Left kidney (tissue), 2 donors: ENCODE measurements around the gene LBX1. TPM values are rescaled to one million over a fixed set of nuclear protein-coding genes. Genes with fewer than 3 reads are reported as not detected.

Source experiments
- DNase-seq: peaks from one replicate; pipeline ENCODE4 v3.0.0-alpha.2; 2013
- polyA plus RNA-seq: library from polyadenylated mRNA; unstranded; fragments of 120-200 nt; gene quantifications from one replicate; pipeline ENCODE4 v1.2.1, GENCODE V29; 2013; ENCODE audit not compliant: insufficient read length

LBX1 gene
- polyA plus RNA-seq, 1 donor: not detected

DNA sequence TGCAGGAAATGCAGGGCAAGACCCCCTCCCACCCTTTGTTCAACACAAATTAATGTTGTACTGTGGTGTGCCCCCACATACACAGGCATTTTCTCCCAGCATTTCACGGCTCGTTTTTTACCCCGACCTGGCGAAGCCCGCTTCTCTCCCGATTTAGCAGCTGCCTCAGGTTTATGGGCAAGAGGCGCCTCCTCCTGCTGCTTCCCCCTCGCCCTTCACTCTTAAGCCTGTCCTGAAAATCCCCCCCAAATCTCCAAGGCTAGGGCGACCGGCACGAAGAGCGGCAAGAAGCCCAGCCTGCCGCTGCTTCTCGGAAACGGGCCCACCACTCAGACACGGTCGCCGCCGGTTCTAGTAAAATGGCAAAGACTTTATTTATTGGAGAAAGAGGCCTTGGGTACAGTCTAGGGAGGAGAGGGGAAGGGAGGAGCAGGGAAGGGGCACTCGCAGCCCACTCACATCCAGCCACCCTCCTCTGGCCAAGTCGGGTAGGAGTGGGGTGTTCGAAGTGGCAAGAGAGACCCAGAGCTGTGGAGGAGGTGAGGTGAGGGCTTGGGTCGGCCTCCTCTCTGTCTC is 3.3 kb downstream of the LBX1 start:
- no peak for DNase-seq

DNA sequence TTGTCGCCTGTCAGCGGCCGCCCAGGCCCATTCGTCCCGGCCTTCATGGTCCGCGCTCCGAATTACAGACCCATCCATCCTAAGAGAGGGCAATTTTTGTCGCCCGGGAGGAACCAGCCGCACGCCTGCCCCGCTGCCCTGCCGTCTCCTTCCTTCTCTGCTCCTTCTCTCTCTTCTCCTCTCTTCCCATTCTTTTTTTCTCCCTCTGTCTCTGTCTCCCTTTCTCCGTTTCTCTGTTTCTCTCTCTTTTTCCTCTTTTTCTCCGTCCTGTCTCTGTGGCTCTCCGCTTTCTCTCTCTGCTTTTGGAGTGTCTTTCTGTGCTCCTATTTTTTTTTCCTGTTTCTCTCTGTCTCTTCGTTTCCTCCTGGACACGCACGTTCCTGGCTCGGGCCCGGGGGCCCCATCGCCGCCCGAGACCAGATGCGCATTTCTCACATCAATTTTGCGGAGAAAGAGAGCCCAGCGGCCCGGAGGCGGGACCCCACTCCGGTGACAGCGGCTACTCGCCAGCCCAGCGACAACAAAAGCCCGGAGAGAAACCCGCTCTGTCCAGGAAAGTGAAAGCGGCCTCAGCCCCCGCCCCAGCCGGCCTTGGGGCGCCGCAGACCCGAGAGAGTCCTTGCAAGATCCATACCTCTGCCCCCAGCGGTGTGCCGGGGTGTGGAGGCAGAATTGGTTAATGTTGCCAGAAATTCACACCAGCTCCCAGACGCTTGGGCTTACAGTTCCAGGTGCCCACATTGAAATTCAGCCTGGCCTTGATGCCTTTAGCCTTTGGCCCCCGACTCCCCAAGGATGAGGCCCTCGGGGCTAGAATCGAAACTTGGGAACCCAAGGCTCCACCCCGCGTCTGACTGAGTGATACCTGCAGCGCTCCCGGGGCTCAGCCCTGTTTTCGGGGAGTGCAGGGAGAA is 4.1 kb downstream of the LBX1 start:
- DNase-seq: no peak

DNA sequence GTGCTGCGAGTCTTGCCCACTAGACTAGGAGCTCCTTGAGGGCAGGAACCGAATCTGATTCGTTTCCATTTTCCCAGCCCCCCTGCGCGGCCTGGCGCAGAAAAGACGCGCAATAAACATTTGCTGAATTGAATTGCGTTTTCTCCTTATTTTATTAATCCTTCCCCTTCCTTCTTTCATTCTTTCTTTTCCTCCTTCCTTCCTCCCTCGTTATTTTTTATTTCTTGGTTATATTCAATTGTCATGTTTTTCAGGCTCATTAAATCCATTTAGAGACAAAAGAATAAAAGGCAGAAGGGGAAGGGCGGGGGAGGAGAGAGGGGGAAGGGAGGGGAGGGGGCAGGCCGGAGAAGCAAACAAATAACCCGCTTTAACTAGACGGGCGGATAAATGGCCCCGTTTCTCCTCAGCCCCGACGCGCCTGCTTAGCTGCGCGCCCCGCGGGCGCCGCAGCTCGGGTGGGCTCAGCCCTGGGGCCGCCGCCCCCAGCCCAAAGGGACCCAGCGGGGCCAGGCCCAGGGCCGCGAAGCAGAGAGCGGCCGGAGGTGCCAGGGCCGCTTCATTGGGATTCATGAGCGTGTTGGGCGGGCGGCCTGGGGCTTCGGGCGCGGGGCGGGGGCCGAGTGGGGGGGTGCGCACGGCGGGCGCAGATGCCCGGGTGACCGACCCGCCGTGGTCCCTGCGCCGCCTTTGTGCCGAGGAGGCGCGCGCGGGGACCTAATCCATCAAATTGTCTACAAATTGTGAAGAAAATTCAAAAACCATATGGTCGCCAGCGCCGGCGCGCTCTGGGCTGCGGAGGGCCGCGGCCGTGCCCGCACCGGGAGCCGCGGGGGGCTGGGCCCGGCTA is 5.0 kb downstream of the LBX1 start:
- no peak for DNase-seq

DNA sequence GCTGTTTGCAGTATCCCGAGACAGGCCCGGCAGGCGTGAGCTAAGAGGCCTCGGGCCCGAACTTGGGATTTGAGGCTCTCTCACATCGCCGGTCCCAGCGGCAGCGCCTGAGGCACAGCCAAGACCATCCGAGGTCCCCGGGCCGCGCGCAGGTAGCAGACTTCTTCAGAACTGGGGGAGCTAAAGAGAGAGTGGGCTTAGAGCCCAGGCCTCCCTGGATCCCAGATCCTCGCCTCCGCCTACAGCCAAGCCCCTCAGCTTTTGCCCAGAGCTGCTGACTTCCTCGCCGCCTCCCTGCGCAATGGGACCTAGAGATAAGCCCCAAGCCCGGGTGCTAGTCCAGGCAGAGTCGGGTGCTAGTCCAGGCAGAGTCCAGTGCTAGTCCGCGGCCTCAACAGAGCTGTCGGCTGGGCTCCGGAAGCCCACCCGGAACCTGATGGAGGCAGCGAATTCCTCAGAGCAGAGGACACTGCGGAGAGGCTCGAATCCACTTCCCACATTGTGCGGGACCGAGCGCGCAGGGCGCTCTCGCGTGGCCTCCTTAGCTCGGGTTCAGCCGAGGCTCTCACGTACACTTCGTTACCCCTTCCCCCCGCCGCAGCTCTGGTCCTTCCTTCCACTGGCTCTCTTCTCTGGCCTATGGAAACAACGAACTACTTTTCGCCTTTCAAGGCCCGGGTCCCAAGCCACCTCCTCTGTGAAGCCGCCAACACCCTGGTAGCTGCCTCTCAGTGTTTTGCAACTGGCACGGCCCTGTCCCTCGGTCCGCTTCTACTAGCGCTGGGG is 5.8 kb downstream of the LBX1 start:
- no peak for DNase-seq

DNA sequence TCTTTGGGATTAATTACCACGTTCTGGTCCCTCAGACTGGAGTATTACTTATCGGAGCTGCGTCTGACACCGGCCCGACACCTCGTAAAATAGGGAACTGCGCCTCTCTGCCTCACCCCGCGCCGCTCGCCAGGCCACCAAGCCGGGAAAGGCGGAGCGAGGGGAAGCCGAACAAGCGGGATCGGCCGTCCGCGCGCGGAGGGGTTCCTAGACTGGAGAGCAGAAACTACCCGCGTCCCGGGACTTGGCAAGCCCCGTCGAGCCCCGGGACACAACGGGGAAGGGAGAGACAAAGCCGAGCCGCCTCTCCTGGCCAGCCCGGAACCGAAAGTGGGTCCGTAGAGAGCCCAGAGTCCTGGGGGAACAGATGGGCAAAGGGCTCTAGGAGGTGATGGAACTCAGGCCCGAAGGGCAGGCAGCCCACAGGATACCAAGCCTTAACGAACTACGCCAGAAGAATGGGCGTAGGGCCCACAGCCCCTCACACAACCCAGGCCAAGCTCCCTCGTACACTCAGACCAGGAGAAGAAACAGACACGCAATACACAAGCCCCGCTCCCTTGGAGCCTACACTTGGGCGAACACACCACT is 6.5 kb downstream of the LBX1 start:
- DNase-seq: no peak

DNA sequence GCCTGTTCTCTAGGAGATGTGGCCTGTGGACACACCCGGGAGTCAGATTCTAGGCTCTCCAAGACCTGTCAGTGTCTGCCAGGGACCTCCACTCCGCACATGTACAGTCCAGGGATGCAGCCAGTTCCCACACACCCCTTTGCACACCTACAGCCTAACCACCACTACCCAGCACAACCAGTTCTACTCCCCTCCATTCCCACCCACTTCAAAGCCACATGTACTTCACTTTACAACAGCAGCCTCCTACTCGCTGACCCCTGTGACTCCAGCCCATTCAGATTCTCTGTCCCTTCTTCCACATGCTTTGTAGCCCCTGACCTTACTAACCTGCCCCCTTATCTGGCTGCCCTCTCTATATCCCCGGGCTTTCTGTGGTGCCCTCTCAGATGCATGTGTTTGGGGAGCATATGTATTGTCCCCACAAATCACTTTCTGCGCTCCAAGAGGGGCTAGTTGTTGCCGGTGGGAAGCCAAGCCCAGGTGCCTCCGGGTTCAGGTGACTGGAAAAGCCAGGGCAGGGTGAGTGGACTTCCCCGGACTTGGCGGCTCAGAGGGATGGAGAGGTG is 7.2 kb downstream of the LBX1 start:
- DNase-seq: no peak

DNA sequence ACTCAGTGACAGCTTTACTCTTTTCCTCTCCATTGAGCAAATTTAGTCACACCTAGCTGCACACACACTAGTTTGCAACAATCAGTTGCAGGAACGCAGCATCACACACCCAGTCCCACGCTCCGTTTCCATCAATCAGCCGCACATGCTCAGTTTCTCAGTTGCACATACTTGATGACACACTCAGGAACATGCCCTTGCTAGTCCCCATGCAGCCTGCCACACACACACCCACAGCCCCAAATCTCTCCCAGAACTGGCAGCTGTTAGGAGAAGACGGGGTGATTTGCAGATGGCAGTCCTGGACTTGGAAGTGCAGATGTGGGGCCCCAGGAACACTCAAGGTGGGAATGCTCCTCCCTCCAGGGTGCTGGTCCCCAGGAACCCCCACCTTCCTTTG is 7.7 kb downstream of the LBX1 start:
- no peak for DNase-seq

DNA sequence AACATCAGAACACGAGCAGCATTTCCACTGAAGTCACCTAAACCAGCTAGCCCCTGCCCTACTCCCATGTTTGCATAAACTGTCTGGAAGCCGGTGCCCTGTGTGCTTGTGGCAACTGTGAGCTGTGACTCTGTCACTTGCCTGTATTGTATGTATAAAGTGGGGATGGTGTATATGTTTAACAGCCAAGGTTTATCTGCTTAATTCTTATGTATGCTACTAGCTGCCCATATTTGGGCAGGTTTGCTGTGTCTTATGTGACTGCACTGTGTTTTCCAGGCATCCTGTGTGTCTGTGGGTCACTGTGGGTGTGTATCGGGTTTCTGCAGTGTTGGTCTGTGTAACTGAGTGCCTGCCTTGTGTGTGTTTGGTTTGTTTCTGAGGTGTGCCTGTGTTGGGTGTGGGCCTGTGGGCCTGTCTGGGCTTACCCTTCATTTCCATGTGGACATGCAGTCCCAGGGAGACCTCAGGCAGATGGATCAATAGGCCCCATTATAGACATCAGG is 9.3 kb downstream of the LBX1 start:
- DNase-seq: no peak

DNA sequence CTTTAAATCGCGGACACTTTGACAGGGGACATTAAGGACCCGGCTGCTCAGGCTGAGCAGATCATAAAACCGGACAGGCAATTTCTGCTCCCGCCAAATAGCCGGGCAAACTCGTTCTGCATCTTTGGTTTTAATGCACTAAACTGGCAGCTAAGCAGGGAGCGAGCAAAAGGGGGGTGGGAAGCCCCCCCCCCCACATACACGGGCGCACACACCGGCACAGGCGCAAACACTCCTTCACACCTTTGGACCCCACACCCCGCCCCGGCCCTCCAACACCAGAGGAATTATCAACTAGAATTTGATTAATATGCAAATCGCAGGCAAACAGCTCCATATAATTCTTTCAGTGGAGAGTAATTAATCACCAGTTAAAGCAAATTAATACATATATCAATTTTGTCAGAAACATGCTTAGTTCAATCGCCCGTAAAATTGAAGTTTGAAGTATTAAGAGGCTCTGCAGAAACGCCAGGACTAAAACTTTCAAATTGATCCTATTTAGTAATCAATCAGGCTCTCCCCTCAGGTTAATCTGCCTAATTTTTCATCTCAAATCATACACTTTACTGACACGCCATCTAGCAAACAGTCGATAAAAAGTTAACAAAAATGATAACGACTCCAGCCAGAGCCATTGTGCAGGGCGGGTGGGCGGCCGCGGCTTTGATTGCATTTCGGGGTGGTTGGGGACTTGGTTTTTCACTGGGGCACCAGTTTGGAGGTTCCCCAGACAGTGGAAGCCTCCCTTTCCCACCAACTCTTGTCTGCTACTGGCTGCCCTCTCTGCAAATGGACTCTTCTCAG is 9.9 kb downstream of the LBX1 start:
- no peak for DNase-seq

DNA sequence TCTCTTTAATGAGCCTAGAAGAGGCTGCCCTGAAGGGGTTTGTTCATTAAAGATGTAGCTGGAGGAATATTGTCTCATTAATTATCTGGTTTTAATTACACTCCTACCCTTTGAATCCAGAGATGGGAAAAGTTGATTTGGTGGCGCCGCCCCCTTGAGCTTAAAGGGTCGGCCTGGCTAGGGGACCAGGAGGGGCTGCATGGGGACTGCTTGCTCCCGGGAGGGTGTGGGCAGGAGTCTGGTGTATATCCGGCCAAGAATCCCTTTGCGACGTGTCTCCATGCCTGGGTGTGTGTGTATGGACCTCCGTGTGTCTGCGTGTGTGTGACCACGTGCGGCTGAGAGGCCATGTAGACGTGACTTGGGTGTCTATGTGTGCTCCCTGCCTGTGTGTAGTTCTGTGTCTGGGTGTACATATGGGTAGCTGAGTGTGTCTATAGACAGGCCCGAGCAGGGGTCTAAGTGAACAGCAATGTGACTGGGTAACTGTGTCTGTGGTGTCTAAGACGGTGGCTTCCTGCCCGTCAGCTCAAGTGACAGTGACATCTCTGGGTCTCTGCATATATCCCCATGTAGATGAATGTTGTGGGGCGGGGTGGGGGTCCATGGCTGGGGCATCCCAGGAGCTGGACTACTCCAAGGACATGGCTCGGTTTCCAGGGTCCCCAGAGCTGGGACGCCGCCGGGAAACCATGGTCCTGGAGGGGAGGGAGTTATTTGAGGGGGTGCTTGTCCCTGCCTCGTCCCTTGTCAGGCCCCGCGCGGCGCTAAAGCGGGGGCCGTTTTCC is 10.7 kb downstream of the LBX1 start:
- no peak for DNase-seq

DNA sequence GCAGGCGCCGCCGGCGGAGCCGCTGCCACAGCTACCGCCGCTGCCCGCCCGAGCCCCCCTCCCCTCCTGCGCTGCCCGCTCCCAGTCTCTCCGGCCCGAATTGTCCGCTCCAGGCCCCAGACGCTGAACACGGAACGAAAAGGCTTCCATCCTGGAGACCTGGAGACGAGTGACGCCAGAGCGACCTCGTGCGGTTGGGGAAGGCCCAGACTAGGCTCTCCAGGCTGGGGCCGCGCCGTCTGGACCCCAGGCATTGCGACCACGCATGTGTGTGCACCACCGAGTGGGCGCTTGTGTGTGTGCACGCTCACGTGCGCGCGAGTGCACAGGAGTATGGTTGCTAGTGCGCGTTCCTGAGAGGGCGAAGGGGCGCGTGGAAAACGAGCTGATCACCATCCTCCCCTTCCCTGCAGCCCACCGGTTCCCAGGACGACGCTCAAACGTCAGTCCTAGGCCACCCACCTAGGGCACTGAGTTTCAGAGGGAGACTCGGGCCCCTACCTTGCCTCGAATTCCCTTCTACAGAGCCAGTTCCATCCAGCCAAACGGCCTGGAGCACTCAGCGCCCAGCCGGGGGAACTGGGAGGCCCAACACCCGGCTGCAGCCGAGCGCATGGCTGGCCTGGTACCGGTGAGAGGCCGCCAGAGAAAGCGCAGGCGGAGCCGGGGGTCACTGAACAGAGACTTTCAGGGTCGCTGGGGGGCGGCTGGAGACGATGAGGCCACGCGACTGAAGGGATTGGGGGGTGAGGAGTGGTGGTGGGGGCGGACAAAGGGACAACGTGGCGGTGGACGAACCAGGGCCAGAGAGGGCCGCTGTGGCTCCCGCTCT is 11.6 kb downstream of the LBX1 start:
- DNase-seq: peak; percentile 79

DNA sequence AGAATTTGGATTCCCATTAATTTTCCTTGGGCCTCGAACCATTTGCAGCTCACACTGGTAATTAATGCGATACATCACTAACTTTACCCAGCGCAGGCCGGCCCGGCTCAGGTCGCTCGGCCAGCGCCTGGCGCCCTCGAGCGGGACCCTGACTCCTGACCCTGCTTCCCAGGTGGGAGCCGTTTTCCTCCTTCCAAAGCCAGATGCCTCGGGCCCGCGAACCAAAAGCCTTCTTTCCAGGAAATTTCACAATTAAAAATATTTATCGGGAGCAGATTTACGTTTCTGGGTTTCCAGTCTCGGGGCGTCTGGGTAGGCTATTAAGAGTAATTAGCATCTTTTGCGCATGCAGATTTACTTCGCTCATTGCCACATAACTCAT is 12.2 kb downstream of the LBX1 start:
- DNase-seq: no peak

DNA sequence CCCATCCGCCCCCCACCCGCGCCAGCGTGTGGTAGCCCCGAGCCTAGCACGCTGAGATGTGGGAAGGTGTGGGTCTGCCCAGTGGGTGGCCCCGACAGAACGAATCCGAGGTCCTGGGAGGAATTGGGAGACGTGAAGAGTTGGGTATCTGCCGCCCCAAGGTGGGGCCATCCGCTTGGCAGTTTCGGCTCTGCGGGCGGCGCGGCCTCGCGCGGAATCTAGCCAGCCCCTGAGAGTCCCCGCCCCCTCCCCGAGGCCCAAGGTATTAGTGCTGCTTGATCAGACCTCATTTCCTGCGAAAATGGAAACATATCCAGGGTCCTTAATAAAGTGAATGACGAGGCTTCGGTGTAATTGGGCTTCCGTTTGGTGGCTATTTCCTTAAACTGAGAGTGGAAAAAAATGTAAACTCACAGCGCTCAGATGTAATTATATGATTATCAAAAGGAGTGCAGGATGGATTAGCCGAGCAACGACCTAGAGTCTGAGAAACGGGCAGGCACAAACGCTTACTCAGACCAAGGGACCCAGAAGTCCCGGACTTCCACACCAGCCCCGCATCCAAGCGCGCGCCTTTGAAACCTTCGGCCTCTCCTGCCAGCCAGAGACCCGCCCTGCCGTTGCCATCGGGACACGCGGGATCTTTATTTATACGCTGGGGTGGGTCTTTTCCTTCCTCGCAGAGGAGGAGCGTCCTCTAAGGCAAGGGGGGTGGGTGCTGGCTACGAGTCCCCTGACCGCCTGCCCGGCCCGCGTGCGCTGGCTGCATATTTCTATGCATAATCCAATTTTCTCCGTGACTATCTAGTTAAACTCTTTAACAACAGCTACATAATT is 12.8 kb downstream of the LBX1 start:
- no peak for DNase-seq

DNA sequence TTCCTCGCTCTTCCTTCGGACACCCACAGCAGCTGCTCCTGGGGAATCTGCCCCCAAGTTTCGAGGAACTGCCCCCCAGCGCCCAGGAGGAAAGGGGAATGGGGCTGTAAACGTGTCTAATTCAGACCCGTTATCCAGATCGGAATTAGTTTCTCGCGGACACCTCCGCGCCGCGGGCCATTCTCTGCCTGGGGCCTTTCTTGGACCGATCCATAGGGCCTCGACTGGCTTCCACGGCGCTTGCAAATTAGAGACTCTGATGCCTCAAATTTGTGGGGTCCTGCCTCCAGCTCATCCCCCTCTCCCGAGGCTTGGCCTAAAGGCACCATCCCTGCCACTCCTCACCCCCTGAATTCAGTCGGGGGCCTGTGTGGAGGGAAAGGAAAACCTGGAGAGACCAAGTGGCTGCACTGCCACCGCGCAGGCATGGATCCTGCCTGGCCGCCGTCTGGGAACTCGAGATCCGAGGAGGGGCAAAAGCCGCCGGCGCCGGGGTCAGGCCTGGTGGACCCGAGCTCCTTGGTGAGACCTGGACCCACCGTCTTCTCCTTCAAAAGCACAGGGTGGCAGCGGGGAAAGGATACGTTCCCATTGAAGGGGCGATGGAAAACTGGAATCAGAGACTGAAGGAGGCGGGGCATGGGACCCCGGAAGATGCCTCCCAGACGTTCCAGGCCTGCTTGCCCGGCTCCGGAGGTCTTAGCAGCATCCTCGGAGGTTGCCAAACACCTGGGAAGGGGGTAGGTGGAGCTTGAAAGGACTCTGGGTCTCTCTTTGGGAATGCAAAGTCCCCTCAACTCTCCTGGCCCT is 13.7 kb downstream of the LBX1 start:
- DNase-seq: no peak

DNA sequence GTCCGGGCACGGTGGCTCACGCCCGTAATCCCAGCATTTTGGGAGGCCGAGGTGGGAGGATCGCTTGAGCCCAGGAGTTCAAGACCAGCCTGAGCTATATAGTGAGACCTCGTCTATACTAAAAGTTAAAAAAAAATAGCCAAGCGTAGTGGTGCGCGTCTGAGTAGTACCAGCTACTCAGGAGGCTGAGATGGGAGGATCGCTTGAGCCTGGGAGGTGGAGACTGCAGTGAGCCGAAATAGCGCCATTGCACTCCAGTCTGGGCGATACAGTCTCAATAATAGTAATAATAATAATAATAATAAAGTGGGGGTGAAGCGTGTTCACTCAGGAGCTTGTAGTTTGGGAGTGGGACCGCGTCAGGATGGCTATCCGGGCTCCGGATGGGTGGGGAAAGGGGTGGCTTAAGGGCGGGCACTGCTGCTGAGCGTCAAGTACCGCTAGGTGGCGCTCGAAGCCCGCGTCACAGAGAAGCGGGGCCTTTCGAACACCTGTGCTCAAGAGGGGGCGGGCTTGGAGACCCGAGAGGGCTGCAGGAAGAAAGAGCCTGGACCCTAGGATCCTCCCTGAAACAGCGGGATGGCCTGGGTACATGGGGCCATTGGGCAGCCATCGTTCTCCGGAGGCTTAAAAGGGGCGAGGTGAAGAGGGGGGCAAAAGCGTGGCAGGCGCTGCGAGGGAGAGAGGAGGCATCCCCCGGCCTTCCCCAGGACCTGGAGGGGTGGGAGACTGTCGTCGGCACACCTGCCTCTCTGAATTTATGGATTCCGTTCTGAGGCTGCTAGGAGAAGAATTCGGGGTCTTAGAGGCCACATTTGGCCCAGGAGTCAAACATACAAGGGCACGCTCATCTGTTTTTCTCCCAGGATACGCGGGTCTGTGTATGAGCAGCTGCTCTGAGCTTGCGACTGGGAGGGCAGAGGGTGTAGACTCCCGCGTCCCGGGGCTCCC is 14.5 kb downstream of the LBX1 start:
- peak; percentile 70 for DNase-seq
